ENCODE data around the gene C4orf33.

DNA sequence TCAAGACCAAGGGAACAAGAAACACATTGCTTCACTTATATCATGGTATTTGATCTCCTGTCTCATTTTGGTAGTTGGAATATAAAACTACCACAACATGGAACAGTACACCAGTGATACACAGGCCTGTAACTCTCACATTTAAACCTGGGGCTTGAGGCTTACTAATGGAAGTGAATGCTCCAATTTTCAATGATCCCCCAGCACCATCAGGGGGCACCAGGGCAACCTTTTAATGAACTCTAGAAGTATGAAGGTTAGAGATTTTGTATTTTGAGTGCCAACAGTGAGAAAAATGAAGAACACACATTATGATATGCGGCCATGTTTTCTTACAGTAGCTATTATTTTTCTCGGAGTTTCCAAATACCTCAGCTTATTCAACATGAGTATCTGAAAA, 50.7 kb downstream of the C4orf33 start:
- no peak for TF ChIP-seq POLR2A (IDR thresholded peaks at IDR 0.05; ENCODE audit: low read length)
- no peak for TF ChIP-seq GATA1 (IDR thresholded peaks at IDR 0.05; ENCODE audit: low read depth, low read length)
